Measurements from ENCODE around the gene VIT.

DNA sequence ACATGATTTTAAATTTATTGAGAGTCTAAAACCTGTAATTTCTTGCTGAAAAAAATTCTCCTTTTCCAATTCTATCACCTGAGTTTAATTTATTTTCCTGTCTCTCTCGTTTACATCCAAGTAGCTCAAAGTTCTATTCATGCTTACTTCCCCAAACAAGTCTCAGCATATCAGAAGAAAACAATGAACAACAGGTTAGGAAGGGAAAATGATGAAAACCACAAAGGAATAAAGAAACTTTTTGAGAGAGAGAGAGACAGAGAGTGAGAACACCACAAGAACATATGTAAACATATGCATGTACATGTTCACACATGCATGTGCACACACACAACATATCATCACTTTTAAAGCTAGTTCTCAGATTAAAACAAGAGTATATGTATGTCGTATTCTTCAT, 157.7 kb downstream of the VIT start:
- TF ChIP-seq, protein P1, sequence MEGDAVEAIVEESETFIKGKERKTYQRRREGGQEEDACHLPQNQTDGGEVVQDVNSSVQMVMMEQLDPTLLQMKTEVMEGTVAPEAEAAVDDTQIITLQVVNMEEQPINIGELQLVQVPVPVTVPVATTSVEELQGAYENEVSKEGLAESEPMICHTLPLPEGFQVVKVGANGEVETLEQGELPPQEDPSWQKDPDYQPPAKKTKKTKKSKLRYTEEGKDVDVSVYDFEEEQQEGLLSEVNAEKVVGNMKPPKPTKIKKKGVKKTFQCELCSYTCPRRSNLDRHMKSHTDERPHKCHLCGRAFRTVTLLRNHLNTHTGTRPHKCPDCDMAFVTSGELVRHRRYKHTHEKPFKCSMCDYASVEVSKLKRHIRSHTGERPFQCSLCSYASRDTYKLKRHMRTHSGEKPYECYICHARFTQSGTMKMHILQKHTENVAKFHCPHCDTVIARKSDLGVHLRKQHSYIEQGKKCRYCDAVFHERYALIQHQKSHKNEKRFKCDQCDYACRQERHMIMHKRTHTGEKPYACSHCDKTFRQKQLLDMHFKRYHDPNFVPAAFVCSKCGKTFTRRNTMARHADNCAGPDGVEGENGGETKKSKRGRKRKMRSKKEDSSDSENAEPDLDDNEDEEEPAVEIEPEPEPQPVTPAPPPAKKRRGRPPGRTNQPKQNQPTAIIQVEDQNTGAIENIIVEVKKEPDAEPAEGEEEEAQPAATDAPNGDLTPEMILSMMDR (conservative IDR thresholded peaks at IDR 0.05; ENCODE audit: low read depth in 2 of 2), result no peak
- TF ChIP-seq POLR2AphosphoS5 (IDR thresholded peaks at IDR 0.05; ENCODE audit: low read depth) (no peak), STAT1 (IDR thresholded peaks at IDR 0.05; ENCODE audit: unreplicated experiment) (no peak), EZH2phosphoT487 (IDR thresholded peaks at IDR 0.05; ENCODE audit: unreplicated experiment) (no peak), EZH2 (IDR thresholded peaks at IDR 0.05; ENCODE audit: low read depth, unreplicated experiment) (no peak), ZNF331 (CRISPR knock-in tag; IDR thresholded peaks at IDR 0.05; ENCODE audit: low read depth) (no peak), CREB1 (CRISPR knock-in tag; IDR thresholded peaks at IDR 0.05; ENCODE audit: low read depth) (no peak), NANOG (IDR thresholded peaks at IDR 0.05; ENCODE audit: borderline replicate concordance) (no peak)
- TF ChIP-seq, protein P2, sequence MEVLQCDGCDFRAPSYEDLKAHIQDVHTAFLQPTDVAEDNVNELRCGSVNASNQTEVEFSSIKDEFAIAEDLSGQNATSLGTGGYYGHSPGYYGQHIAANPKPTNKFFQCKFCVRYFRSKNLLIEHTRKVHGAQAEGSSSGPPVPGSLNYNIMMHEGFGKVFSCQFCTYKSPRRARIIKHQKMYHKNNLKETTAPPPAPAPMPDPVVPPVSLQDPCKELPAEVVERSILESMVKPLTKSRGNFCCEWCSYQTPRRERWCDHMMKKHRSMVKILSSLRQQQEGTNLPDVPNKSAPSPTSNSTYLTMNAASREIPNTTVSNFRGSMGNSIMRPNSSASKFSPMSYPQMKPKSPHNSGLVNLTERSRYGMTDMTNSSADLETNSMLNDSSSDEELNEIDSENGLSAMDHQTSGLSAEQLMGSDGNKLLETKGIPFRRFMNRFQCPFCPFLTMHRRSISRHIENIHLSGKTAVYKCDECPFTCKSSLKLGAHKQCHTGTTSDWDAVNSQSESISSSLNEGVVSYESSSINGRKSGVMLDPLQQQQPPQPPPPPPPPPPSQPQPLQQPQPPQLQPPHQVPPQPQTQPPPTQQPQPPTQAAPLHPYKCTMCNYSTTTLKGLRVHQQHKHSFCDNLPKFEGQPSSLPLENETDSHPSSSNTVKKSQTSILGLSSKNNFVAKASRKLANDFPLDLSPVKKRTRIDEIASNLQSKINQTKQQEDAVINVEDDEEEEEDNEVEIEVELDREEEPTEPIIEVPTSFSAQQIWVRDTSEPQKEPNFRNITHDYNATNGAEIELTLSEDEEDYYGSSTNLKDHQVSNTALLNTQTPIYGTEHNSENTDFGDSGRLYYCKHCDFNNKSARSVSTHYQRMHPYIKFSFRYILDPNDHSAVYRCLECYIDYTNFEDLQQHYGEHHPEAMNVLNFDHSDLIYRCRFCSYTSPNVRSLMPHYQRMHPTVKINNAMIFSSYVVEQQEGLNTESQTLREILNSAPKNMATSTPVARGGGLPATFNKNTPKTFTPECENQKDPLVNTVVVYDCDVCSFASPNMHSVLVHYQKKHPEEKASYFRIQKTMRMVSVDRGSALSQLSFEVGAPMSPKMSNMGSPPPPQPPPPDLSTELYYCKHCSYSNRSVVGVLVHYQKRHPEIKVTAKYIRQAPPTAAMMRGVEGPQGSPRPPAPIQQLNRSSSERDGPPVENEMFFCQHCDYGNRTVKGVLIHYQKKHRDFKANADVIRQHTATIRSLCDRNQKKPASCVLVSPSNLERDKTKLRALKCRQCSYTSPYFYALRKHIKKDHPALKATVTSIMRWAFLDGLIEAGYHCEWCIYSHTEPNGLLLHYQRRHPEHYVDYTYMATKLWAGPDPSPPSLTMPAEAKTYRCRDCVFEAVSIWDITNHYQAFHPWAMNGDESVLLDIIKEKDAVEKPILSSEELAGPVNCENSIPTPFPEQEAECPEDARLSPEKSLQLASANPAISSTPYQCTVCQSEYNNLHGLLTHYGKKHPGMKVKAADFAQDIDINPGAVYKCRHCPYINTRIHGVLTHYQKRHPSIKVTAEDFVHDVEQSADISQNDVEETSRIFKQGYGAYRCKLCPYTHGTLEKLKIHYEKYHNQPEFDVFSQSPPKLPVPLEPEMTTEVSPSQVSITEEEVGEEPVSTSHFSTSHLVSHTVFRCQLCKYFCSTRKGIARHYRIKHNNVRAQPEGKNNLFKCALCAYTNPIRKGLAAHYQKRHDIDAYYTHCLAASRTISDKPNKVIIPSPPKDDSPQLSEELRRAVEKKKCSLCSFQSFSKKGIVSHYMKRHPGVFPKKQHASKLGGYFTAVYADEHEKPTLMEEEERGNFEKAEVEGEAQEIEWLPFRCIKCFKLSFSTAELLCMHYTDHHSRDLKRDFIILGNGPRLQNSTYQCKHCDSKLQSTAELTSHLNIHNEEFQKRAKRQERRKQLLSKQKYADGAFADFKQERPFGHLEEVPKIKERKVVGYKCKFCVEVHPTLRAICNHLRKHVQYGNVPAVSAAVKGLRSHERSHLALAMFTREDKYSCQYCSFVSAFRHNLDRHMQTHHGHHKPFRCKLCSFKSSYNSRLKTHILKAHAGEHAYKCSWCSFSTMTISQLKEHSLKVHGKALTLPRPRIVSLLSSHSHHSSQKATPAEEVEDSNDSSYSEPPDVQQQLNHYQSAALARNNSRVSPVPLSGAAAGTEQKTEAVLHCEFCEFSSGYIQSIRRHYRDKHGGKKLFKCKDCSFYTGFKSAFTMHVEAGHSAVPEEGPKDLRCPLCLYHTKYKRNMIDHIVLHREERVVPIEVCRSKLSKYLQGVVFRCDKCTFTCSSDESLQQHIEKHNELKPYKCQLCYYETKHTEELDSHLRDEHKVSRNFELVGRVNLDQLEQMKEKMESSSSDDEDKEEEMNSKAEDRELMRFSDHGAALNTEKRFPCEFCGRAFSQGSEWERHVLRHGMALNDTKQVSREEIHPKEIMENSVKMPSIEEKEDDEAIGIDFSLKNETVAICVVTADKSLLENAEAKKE (CRISPR knock-in tag; IDR thresholded peaks at IDR 0.05), result no peak

All from GM23338 (cell line).